Endothelial cell (in vitro differentiated cells): ENCODE data around the gene GPX5. TPM values are rescaled to one million over a fixed set of nuclear protein-coding genes. Genes with fewer than 3 reads are reported as not detected.

Experiments
- DNase-seq: peaks from one replicate; pipeline ENCODE4 v3.0.0; 2021; ENCODE audit warnings: low spot score
- H3K27ac Mint-ChIP-seq: one replicate; pipeline ENCODE4 v1.8.0; 2021; ENCODE audit warnings: mixed read lengths, inconsistent platforms; ENCODE audit not compliant: unreplicated experiment
- H3K27me3 Mint-ChIP-seq: one replicate; pipeline ENCODE4 v1.8.0; 2021; ENCODE audit warnings: mild to moderate bottlenecking, moderate library complexity, mixed read lengths, inconsistent platforms; ENCODE audit not compliant: unreplicated experiment
- H3K36me3 Mint-ChIP-seq: one replicate; pipeline ENCODE4 v1.8.0; 2021; ENCODE audit warnings: mild to moderate bottlenecking, low read depth, mixed read lengths, inconsistent platforms; ENCODE audit not compliant: unreplicated experiment
- H3K4me1 Mint-ChIP-seq: one replicate; pipeline ENCODE4 v1.8.0; 2021; ENCODE audit warnings: mild to moderate bottlenecking, mixed read lengths, inconsistent platforms; ENCODE audit not compliant: unreplicated experiment
- H3K4me3 Mint-ChIP-seq: one replicate; pipeline ENCODE4 v1.8.0; 2021; ENCODE audit warnings: mild to moderate bottlenecking, mixed read lengths, inconsistent platforms; ENCODE audit not compliant: unreplicated experiment
- H3K9me3 Mint-ChIP-seq: one replicate; pipeline ENCODE4 v1.8.0; 2021; ENCODE audit warnings: mixed read lengths, inconsistent platforms; ENCODE audit not compliant: unreplicated experiment
- total RNA-seq: library from RNA; stranded (reverse); fragmentation: NEBNext Ultra II Directional; extraction: Animal tissue kit (Norgen Biotek cat#: 25700); gene quantifications from one replicate; pipeline ENCODE4 v1.2.1, GENCODE V29; 2021; ENCODE audit not compliant: unreplicated experiment
- TF ChIP-seq, protein P1 (sequence below): fragments of 200-600 bp; sonication (generic); IDR thresholded peaks from one replicate; pipeline ENCODE4 v1.5.0; 2021; ENCODE audit warnings: antibody characterized with exemption; ENCODE audit not compliant: unreplicated experiment

Gene GPX5
- total RNA-seq, 1 donor from 2014 or later = not detected

DNA sequence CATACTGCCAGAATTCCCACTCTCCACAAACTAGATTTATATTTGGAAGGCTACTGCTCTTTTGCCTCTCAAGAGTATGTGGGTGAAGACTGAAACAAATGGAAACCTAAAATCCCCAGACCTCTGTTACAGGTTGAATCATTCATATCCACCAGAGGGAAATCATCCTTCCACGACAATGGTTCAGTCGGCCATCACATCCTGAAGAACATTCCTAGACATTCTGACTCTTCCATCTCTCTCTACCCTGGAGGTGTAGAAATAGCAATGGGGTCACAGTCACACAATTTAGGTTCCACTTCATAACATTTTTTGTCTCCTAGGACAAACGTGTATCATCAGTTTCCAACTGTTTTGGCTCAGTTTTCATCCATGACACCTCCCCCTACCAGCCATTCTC, 8.6 kb downstream of the GPX5 start:
- Mint-ChIP-seq H3K27ac (no peak overlapping the region), H3K9me3 (no peaks in the 10 kb centered on the region), H3K27me3 (no peaks in the 10 kb centered on the region), H3K36me3 (no peaks in the 10 kb centered on the region), H3K4me3 (no peak overlapping the region), H3K4me1 (peaks cover 28% of the 10 kb centered on the region)
- DNase-seq = no peak
- TF ChIP-seq, protein P1, sequence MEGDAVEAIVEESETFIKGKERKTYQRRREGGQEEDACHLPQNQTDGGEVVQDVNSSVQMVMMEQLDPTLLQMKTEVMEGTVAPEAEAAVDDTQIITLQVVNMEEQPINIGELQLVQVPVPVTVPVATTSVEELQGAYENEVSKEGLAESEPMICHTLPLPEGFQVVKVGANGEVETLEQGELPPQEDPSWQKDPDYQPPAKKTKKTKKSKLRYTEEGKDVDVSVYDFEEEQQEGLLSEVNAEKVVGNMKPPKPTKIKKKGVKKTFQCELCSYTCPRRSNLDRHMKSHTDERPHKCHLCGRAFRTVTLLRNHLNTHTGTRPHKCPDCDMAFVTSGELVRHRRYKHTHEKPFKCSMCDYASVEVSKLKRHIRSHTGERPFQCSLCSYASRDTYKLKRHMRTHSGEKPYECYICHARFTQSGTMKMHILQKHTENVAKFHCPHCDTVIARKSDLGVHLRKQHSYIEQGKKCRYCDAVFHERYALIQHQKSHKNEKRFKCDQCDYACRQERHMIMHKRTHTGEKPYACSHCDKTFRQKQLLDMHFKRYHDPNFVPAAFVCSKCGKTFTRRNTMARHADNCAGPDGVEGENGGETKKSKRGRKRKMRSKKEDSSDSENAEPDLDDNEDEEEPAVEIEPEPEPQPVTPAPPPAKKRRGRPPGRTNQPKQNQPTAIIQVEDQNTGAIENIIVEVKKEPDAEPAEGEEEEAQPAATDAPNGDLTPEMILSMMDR = no peak

DNA sequence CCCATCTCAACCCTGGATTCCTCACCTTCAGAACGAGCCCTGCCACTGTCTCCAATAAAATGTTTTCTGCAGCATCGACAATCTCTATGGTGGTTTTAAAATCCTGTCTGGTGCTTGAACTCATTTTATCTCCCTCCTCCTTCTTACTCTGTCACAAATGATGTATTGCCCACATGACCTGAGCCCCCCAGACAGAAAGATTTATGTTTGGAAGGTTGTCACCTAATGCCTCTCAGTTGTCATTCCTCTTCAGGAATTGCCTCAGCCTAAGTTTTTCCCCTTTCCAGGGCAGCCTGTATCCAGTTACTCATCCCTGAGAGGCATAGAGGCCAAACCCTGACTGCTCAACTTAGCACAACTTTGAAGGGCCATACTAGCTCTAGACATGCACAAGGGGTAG, 9.2 kb downstream of the GPX5 start:
- DNase-seq = no peak
- H3K27me3 Mint-ChIP-seq = no peaks in the 10 kb centered on the region
- H3K4me3 Mint-ChIP-seq = no peak overlapping the region
- TF ChIP-seq, protein P1 = no peak
- peaks cover 28% of the 10 kb centered on the region for H3K4me1 Mint-ChIP-seq
- no peaks in the 10 kb centered on the region for H3K9me3 Mint-ChIP-seq
- H3K27ac Mint-ChIP-seq = no peak overlapping the region
- no peaks in the 10 kb centered on the region for H3K36me3 Mint-ChIP-seq

DNA sequence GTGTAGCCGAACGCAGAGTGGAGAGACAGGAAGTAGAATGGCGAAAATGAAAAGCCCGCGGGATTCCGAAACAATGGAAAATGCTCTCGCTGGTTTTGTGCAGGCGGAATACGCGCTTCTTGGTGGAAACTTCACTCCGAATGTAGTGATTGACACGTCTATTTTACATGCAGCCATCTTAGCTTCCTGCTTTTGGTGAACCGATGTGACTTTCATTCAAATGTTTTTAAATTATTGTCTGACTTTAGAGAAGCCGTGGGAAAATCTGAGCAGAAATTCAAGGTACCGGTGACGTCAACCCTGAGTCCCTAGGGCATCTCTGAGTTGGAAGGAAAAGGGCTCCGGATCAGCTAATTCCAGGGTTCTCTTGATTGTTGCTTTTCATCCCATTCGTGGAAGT, 11.4 kb downstream of the GPX5 start:
- Mint-ChIP-seq H3K9me3 (no peaks in the 10 kb centered on the region), H3K4me3 (peak overlapping the region; percentile 84), H3K27ac (peak overlapping the region; percentile 79), H3K27me3 (peaks cover 2% of the 10 kb centered on the region), H3K36me3 (no peaks in the 10 kb centered on the region), H3K4me1 (peaks cover 23% of the 10 kb centered on the region)
- peak; percentile 40 for DNase-seq
- TF ChIP-seq, protein P1 = no peak

DNA sequence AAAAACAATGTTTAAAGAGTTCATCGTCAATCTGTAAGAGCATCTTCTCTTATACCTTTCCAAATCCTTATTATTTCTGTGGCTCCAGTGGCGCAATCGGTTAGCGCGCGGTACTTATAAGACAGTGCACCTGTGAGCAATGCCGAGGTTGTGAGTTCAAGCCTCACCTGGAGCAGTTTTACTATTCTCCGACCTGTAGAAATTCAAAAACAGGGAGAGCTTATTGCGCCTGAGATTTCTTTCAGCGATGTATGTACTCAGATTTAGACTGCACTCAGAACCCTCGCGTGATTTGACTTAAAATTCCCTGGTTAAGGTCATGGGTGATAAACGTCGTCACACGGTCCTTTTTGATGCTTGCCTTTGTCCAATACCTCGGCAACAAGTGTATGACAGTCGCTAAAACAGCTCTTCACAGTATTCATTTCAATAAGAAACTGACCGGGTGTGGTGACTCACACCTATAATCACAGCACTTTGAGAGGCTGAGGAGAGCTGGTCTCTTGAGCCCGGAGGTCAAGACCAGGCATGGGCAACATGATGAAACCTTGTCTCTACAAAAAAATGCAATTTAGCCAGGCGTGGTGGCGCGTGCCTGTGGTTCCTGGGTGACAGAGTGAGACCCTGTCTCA, 11.9 kb downstream of the GPX5 start:
- H3K27ac Mint-ChIP-seq = peak overlapping the region; percentile 79
- peaks cover 26% of the 10 kb centered on the region for H3K4me1 Mint-ChIP-seq
- no peaks in the 10 kb centered on the region for H3K9me3 Mint-ChIP-seq
- H3K27me3 Mint-ChIP-seq = peaks cover 2% of the 10 kb centered on the region
- H3K4me3 Mint-ChIP-seq = peak overlapping the region; percentile 84
- TF ChIP-seq, protein P1 = no peak
- H3K36me3 Mint-ChIP-seq = no peaks in the 10 kb centered on the region
- no peak for DNase-seq

DNA sequence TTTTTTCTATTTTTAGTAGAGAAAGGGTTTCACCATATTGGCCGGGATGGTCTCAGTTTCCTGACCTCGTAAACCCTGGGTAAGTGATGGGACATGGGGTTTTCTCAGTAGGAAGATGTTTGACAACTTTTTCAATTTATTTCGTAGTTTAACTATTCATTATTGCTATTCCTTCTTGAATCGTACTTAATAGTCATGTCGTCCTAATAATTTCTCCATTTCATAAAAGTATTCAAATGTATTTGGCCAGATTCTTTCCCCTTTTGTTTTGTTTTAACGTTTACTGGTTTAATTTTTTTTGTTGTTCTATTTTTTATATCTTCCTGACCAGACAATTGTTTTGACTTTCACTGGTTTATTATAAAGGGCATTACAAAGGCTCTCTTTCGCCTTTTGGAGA, 16.3 kb downstream of the GPX5 start:
- Mint-ChIP-seq H3K4me1 (peaks cover 35% of the 10 kb centered on the region), H3K36me3 (no peaks in the 10 kb centered on the region), H3K9me3 (no peaks in the 10 kb centered on the region), H3K27me3 (peaks cover 8% of the 10 kb centered on the region), H3K27ac (no peak overlapping the region), H3K4me3 (peak overlapping the region; percentile 91)
- no peak for DNase-seq
- TF ChIP-seq, protein P1 = no peak
